ENCODE data around the gene PPP2R5C.
"Not testable (repeated sequence)": the region's sequence is repeated elsewhere in the genome, so short reads cannot be mapped to it uniquely, and the experiment has no call there.

The PPP2R5C gene

DNA sequence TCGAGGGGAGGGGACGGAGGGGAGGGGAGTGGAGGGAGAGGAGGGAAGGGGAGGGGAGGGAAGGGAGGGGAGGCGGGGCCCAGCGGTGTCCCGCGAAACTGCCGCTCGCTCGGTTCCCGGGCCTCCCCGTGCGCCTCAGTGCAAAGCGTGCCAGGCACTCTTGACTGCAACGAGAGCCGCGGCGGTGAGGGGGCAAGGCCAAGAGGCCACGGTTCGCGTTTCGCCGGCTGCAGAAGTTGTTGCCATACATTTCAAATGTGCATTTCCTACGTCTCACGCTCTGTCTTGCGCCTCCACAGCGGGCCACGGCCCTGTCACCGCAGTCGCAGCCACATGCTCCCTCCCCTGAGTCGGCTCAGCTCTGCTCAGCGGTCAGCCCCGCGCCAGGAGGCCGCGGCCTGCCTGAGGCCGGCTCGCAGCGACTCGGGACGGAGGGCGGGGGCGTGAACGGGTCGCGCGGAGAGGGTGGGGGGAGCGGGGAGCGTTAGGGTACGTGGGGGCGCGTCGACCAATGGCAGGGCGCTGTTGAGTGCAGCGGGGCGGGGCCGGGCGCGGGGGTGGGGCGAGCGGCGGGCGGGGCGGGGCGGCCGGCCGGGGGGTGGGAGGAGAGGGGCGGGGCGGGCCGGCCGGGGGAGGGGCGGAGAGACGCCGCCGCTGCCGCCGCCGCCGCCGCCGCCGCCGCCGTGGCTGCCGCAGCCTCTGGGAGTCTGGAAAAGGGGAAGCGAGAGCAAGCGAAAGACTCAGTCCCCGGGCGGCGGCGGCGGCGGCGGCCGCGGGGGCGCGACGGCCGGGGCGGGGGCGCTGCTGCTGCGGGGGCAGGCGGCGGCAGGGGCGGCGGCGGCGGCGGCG is at the start of gene PPP2R5C:
Gene PPP2R5C, plus strand, starts transcription at position 678 of the 849 bp plus-strand sequence. CDS start 185 bp downstream, outside the sequence.
- peak; percentile 74 for DNase-seq

- DNase-seq, result not testable (repeated sequence)
Measured at GRCh38 chr14:101711857-101712233, 49.7 kb upstream of the PPP2R5C start.

GRCh38 chr14:101712341-101712740 is 49.2 kb upstream of the PPP2R5C start:
- DNase-seq, result not testable (repeated sequence)

DNA sequence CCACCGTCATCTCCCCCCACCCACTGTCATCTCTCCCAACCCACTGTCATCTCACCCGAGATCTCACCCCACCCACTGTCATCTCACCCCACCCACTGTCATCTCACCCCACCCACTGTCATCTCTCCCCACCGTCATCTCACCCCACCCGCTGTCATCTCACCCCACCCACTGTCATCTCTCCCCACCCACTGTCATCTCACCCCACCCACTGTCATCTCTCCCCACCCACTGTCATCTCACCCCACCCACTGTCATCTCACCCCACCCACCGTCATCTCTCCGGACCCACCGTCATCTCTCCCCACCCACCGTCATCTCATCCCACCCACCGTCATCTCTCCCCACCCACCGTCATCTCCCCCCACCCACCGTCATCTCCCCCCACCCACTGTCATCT is 48.4 kb upstream of the PPP2R5C start:
- DNase-seq, result not testable (repeated sequence)

DNA sequence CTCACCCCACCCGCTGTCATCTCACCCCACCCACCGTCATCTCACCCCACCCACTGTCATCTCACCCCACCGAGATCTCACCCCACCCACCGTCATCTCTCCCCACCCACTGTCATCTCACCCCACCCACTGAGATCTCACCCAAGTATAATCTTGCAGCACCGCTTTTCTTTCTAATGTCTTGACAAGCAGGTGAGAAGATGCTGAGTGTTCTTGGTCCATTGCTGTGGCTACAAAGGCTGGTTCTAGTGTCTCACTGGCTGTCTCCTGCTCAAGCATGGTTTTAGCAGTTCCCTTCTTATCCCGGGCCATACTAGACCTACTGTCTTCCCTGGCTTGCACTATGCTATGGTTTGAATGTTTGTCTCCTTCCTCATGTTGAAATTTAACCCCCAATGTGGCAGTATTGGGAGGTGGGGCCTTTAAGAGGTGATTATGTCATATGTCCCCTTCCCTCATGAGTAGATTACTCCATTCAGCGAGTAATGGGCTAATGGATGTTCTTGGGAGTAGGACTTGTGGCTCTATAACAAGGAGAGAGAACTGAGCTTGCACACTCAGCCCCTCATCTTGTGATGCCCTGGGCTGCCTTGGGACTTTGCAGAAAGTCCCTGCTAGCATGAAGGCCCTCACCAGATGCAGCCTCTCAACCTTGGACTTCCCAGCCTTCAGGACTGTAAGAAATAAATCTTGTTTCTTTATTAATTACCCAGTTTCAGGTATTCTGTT is 47.7 kb upstream of the PPP2R5C start:
- no peak for DNase-seq

GRCh38 chr14:101714394-101714793 is 47.1 kb upstream of the PPP2R5C start:
- no peak for DNase-seq

- DNase-seq, result no peak
Measured at GRCh38 chr14:101715210-101716076, 46.1 kb upstream of the PPP2R5C start.

- no peak for DNase-seq
Measured at GRCh38 chr14:101716077-101716950, 45.2 kb upstream of the PPP2R5C start.

DNA sequence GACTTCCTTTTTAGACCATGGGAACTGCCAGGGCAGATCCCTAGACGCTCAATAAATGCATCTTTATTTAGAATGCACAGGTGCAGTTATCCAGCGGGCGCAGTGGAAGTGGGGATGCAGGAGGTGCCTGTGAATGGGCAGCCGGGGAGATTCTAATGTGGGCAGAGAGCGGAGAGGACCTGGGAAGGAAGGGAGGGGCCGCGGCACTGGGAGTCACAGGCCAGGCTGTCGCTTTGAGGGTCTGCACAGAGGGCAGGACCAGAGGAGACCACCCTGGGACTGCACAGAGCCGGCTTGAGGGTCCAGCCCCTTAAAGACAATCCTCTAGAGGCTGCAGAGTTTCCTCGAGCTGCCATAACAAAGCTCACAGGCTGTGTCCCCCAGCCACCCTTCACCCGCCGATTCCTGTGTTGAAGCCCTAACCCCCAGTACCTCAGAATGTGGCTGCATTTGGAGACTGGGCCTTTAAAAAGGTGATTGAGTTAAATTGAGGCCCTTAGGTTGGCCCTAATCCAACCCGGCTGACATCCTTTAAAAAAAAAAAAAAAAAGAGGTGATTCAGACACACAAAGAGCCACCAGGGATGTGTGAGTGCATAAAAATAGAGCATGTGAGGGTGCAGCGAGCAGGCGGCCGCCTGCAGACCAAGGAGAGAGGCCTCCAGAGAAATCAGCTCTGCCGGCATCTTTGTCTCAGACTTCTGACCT is 44.4 kb upstream of the PPP2R5C start:
- no peak for DNase-seq

DNA sequence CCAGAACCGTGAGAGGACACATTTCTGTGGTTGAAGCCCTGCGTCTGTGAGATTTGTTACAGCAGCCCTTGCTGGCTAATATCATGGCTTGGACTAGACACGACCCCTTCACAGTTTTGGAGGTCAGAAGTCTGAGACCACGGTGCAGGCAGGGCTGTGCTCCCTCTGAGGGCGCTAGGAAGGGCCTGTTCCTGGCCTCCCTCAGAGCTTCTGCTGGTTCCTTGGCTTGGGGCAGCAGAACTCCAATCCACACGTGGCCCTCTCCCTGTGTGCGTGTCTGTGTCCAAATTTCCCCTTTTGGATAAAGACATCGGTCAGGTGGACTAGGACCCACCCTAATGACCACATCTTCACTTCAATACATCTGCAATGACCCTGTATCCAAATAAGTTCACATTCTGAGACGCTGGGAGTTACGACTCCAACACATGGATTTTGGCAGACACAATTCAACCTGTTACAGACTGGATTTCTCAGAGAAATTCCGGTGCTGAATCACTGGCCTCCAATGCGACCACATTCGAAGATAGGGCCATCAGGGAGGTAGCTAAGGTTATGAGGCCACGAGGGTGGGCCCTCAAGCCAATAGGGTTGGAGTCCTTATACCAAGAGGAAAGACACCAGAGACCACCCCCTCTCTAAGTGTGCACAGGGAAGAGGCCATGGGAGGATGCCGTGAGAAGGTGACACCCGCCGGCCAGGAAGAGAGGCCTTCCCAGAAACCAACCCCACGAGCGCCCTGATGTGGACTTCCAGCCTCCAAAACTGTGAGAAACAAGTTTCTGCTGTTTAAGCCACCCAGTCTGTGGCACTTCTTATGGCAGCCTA is 43.6 kb upstream of the PPP2R5C start:
- no peak for DNase-seq

DNA sequence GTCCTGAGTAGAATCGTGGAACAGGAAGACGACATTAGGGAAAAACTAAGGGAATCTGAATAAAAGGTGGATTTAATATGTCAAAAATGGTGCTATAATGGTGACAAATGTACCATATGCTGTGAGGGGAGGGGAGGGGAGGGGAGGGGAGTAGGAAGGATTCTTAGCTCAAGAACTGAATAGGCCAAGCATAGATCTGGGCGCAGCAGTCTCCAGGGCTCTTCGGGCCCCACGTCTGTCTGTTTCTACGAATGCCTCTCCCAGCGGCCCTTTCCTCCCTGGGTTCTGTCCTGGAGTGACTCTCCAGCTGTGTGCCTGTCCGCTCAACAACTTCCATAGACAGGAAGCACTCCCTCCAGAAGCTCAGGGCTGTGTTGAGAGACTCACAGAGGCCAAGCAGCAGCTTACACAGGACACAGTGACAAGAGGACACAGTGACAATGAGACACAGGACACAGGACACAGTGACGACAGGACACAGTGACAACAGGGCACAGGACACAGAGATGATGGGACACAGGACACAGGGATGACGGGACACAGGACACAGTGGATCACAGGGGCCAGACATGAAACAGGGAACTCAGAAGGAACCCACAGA is 42.4 kb upstream of the PPP2R5C start:
- DNase-seq, result no peak

DNA sequence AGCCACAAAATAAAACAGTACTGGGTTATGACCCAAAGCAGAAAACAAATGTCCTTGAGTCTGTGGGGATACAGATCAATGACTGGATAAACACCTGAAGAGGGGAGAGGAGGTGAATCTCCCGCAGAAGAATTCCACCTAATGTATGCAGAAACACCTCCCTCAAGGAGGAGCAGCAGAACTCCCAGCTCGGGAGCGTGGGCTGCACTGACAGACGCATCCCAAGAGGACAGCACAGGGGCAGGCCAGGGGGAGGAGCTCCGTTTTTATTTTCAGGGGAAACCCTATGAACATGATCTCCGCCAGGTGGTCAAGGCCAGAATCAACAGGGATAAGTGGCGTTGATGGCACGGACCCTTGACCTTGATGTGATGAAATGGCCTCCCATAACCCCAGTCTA is 41.8 kb upstream of the PPP2R5C start:
- DNase-seq, result no peak

- no peak for DNase-seq
Measured at GRCh38 chr14:101721111-101721510, 40.4 kb upstream of the PPP2R5C start.

GRCh38 chr14:101721951-101722661 is 39.4 kb upstream of the PPP2R5C start:
- DNase-seq, result no peak

DNA sequence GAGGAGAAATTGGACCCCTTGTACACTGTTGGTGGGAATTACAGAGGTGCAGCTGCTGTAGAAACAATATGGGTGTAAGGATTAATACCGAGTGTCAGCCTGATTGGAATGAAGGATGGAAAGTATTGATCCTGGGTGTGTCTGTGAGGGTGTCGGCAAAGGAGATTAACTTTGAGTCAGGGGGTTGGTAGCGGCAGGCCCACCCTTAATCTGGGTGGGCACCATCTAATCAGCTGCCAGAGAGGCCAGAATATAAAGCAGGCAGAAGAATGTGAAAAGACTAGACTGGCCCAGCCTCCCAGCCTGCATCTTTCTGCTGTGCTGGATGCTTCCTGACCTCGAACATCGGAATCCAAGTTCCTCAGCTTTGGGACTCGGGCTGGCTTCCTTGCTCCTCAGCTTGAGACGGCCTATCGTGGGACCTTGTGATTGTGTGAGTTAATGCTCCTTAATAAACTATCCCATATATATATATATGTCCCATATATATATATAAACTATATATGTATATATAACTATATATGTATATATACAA is 38.4 kb upstream of the PPP2R5C start:
- no peak for DNase-seq

DNA sequence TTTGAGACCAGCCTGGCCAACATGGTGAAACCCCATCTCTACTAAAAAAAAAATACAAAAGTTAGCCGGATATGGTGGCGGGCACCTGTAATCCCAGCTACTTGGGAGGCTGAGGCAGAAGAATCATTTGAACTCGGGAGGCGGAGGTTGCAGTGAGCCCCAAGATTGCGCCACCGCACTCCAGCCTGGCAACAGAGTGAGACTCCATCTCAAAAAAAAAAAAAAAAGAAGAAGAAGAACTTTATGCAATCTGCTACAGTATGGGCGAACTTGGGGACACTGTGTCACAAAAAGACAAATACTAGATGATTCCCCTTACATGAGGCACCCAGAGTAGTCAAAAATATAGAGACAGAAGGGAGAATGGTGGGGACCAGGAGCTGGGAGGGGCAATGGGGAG is 35.9 kb upstream of the PPP2R5C start:
- not testable (repeated sequence) for DNase-seq

GRCh38 chr14:101726295-101726953 is 35.1 kb upstream of the PPP2R5C start:
- no peak for DNase-seq

- no peak for DNase-seq
Measured at GRCh38 chr14:101726954-101727302, 34.6 kb upstream of the PPP2R5C start.
